ENCODE measurements around the gene ADARB2.

GRCh38 chr10:1474376-1475097 is 262.8 kb downstream of the ADARB2 start:
- TF ChIP-seq CTCF (IDR thresholded peaks at IDR 0.05) (no peak), POLR2A (IDR thresholded peaks at IDR 0.05) (no peak)
